K562 (cell line): ENCODE data around the gene OR10G7. TPM values are rescaled to one million over a fixed set of nuclear protein-coding genes. Genes with fewer than 3 reads are reported as not detected.

Experiments used
- ATAC-seq: fragments of 200-7000 bp; cut with Tn5 transposase; 3 replicates; pipeline ENCODE4 v1.9.1; 2020; ENCODE audit warnings: moderate library complexity
- BruUV-seq: library from RNA; stranded (reverse); fragments of 400-500 nt; replicated peaks from 2 replicates; lab custom pipeline; 2021; lab: Mats Ljungman, UMichigan
- CTCF ChIA-PET: fragments of 300-600 bp; formaldehyde crosslinking; extraction: SDS; loops from one replicate; lab custom pipeline; 2021; ENCODE audit warnings: low intra/inter-chr PET ratio; lab: Yijun Ruan, JAX
- POLR2A ChIA-PET: fragments of 300-600, 350-650 bp; sonication (Branson Sonifier 250); formaldehyde crosslinking; extraction: SDS; loops from one replicate; lab custom pipeline; 2021; ENCODE audit warnings: antibody characterized with exemption, inconsistent platforms; lab: Yijun Ruan, JAX
- DNase-seq, 4 experiments: peaks; one replicate each; pipeline versions ENCODE4 v3.0.0 to v3.0.0-alpha.2; 2011 to 2018; ENCODE audit warnings: low spot score in 3 of 4, mixed read lengths in 3 of 4; ENCODE audit errors: extremely low read depth in 1 of 4
- FAIRE-seq: peaks from 2 replicates; lab custom pipeline; 2011; peaks lifted over from hg19 to GRCh38; lab: Jason Lieb, UNC
- H2AFZ ChIP-seq: 2 replicates; pipeline ENCODE4 v1.6.0; 2011; ENCODE audit warnings: low read depth, low read length, control low read depth, inconsistent platforms
- H3K27ac ChIP-seq: fragments of 200-600 bp; 3 replicates; pipeline ENCODE4 v1.8.0; 2011; ENCODE audit warnings: low read depth, mild to moderate bottlenecking, control low read depth, inconsistent platforms, low read length, moderate library complexity, mixed read lengths; ENCODE audit errors: extremely low read depth
- H3K27me3 ChIP-seq, 2 experiments: fragments of 300-600 bp in 1 of 2; 2 replicates in 1 of 2; 3 replicates in 1 of 2; pipeline versions ENCODE4 v1.6.0 to v1.8.0; 2011; ENCODE audit warnings: inconsistent platforms in 2 of 2, low read length in 2 of 2, mild to moderate bottlenecking in 1 of 2, mixed read lengths in 1 of 2, moderate library complexity in 1 of 2; ENCODE audit not compliant: control insufficient read depth in 2 of 2, insufficient read depth in 2 of 2
- H3K36me3 ChIP-seq: fragments of 300-600 bp; 3 replicates; pipeline ENCODE4 v1.8.0; 2011; ENCODE audit warnings: mild to moderate bottlenecking, low read length, inconsistent platforms; ENCODE audit not compliant: control insufficient read depth, insufficient read depth
- H3K4me1 ChIP-seq, 2 experiments: fragments of 200-600 bp in 1 of 2; replicated peaks in 1 of 2; 2 replicates in 1 of 2; 3 replicates in 1 of 2; pipeline versions ENCODE4 v1.5.1 to v1.8.0; 2011; ENCODE audit warnings: inconsistent platforms in 2 of 2, low read length in 2 of 2, mild to moderate bottlenecking in 1 of 2, mixed read lengths in 1 of 2, moderate library complexity in 1 of 2; ENCODE audit not compliant: control insufficient read depth in 2 of 2, insufficient read depth in 2 of 2
- H3K4me2 ChIP-seq: 2 replicates; pipeline ENCODE4 v1.6.1; 2011; ENCODE audit warnings: low read length, control low read depth, inconsistent platforms, mixed read lengths; ENCODE audit not compliant: insufficient read depth
- H3K4me3 ChIP-seq: fragments of 200-600 bp; sonication (generic), shearing (Covaris generic); 2 replicates; pipeline ENCODE4 v1.5.1; 2016; ENCODE audit warnings: control low read depth, inconsistent platforms
- H3K79me2 ChIP-seq: fragments of 200-600 bp; 3 replicates; pipeline ENCODE4 v1.8.0; 2011; ENCODE audit warnings: low read length, inconsistent platforms; ENCODE audit not compliant: control insufficient read depth, insufficient read depth
- H3K9ac ChIP-seq, 2 experiments: 2 replicates each; pipeline versions ENCODE4 v1.6.0 to v1.6.1; 2011; ENCODE audit warnings: low read depth in 2 of 2, low read length in 2 of 2, control low read depth in 1 of 2, inconsistent platforms in 1 of 2, mild to moderate bottlenecking in 1 of 2, mixed read lengths in 1 of 2; ENCODE audit not compliant: insufficient read depth in 1 of 2
- H3K9me1 ChIP-seq: one replicate; pipeline ENCODE4 v1.6.0; 2011; ENCODE audit warnings: inconsistent platforms, mild to moderate bottlenecking, low read length, moderate library complexity; ENCODE audit not compliant: control insufficient read depth, insufficient read depth
- H3K9me3 ChIP-seq: replicated peaks from 2 replicates; pipeline ENCODE4 v1.5.1; 2011; ENCODE audit warnings: low read depth, low read length, inconsistent platforms; ENCODE audit not compliant: control insufficient read depth, insufficient read depth
- H4K20me1 ChIP-seq: replicated peaks from 2 replicates; pipeline ENCODE4 v1.6.1; 2011; ENCODE audit warnings: low read length, inconsistent platforms, mixed read lengths; ENCODE audit not compliant: control insufficient read depth, insufficient read depth
- CC2D1A ChIP-seq: fragments of 450-650 bp; IDR thresholded peaks from 2 replicates; pipeline ENCODE4 v1.6.1; 2017; ENCODE audit warnings: mild to moderate bottlenecking
- GTF2F1 ChIP-seq: IDR thresholded peaks from 2 replicates; pipeline ENCODE4 v1.6.1; 2011; ENCODE audit warnings: low read depth, low read length, improper control_type of control experiment
- SNIP1 ChIP-seq: fragments of 450-650 bp; IDR thresholded peaks from 2 replicates; pipeline ENCODE4 v1.7.1; 2017; ENCODE audit warnings: low read depth, mild to moderate bottlenecking
- WGBS: fragments of 100-300 bp; shearing (Covaris generic); methylation state at CpG from one replicate; pipeline ENCODE4 v1.1.6; 2016; ENCODE audit warnings: low coverage, mixed read lengths; ENCODE audit not compliant: insufficient coverage; ENCODE audit errors: missing lambda C conversion rate; 5-methylcytosine and 5-hydroxymethylcytosine counted together
- in situ Hi-C: fragments of 300-500 bp; cut with MboI; formaldehyde crosslinking; loops from 4 replicates; pipeline ENCODE4 v1.15.0; 2018; ENCODE audit warnings: inconsistent platforms, mixed read lengths
- intact Hi-C: fragments of 100-400 bp; cut with micrococcal nuclease; formaldehyde crosslinking; loops from 2 replicates; pipeline ENCODE4 v1.14.2; 2022
- polyA plus RNA-seq, 8 experiments: library from polyadenylated mRNA; depleted of rRNA in 4 of 8; stranded (reverse) in 5 of 8; unstranded in 3 of 8; fragments of >200 nt; fragmentation: Nextera tagmentation in 2 of 8; fragmentation: Illumina TruSeq in 1 of 8; extraction: Ambion mirVana in 2 of 8; extraction: Trizol in 1 of 8; gene quantifications; 2 replicates each; pipeline versions ENCODE4 v1.2.1 to v1.2.3, GENCODE V29; 2011 to 2014; ENCODE audit warnings: inconsistent platforms in 1 of 8, missing spikeins in 1 of 8
- total RNA-seq, 7 experiments: library from RNA; depleted of rRNA in 6 of 7; stranded (reverse); fragments of >200 nt in 6 of 7; fragmentation: Illumina TruSeq in 2 of 7; extraction: Trizol in 2 of 7; gene quantifications; 2 replicates each; pipeline versions ENCODE4 v1.2.1 to v1.2.3, GENCODE V29; 2011 to 2021; ENCODE audit warnings: low replicate concordance in 1 of 7
- TF ChIP-seq, protein P1 (sequence below): fragments of 250-450 bp; sonication (Bioruptor Pico); IDR thresholded peaks from 2 replicates; pipeline ENCODE4 v1.8.0; 2022; ENCODE audit warnings: moderate library complexity, mild to moderate bottlenecking, inconsistent platforms
- TF ChIP-seq, protein P2 (sequence below), 3 experiments: IDR thresholded peaks in 2 of 3; conservative IDR thresholded peaks in 1 of 3; 2 replicates each; pipeline ENCODE4 v1.5.1; 2011 to 2012; ENCODE audit warnings: low read length in 3 of 3, mild to moderate bottlenecking in 3 of 3, control low read depth in 2 of 3, improper control_type of control experiment in 1 of 3, inconsistent platforms in 1 of 3, low read depth in 1 of 3, mixed read lengths in 1 of 3, moderate library complexity in 1 of 3; ENCODE audit not compliant: insufficient read depth in 2 of 3

OR10G7 gene
- total and polyA plus RNA-seq, 9 of the 15 experiments (the other 6 are each of a cell fraction or from before 2014, with no cell fraction given): not detected

DNA sequence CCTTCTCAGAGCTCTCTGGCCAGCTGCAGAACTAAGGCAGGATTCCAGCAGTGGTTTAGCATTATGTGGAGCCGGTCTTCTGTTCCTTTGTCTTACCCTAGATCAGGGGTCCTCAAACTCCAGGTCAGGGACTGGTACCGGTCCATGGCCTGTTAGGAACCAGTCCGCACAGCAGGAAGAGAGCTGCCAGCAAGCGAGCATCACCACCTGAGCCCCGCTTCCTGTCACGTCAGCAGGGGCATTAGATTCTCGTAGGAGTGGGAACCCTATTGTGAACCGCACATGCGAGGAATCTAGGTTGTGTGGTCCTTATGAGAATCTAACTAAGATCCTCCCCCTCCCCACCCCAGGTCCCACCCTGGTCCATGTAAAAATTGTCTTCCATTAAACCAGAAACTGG is 1.6 kb downstream of the OR10G7 start:
- Histone ChIP-seq H3K36me3 (no peaks in the 10 kb centered on the region), H4K20me1 (no peaks in the 10 kb centered on the region), H3K4me2 (no peak overlapping the region), H3K27me3 (0 out of 5 replicates have a peak, but pooled peaks cover 0 to 2% of the 10 kb centered on the region in 2 experiments), H3K79me2 (no peaks in the 10 kb centered on the region), H3K9ac (no peak overlapping the region), H2AFZ (no peak overlapping the region), H3K4me3 (no peak overlapping the region), H3K9me1 (no peaks in the 10 kb centered on the region), H3K27ac (no peak overlapping the region), H3K9me3 (no peaks in the 10 kb centered on the region), H3K4me1 (no peaks in the 10 kb centered on the region)
- DNase-seq (no peak), FAIRE-seq (no peak), ATAC-seq (no peak)
- BruUV-seq: no TSS peak
- WGBS: 2% methylated on average over 9 of the region's 9 CpGs
- intact Hi-C loops: no loop called here
- POLR2A ChIA-PET: no interaction called here
- no peak for TF ChIP-seq CC2D1A
- TF ChIP-seq, protein P1, sequence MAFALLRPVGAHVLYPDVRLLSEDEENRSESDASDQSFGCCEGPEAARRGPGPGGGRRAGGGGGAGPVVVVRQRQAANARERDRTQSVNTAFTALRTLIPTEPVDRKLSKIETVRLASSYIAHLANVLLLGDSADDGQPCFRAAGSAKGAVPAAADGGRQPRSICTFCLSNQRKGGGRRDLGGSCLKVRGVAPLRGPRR: no peak
- TF ChIP-seq, protein P2, sequence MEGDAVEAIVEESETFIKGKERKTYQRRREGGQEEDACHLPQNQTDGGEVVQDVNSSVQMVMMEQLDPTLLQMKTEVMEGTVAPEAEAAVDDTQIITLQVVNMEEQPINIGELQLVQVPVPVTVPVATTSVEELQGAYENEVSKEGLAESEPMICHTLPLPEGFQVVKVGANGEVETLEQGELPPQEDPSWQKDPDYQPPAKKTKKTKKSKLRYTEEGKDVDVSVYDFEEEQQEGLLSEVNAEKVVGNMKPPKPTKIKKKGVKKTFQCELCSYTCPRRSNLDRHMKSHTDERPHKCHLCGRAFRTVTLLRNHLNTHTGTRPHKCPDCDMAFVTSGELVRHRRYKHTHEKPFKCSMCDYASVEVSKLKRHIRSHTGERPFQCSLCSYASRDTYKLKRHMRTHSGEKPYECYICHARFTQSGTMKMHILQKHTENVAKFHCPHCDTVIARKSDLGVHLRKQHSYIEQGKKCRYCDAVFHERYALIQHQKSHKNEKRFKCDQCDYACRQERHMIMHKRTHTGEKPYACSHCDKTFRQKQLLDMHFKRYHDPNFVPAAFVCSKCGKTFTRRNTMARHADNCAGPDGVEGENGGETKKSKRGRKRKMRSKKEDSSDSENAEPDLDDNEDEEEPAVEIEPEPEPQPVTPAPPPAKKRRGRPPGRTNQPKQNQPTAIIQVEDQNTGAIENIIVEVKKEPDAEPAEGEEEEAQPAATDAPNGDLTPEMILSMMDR (IDR thresholded peaks at IDR 0.05 in 2 of 3, conservative IDR thresholded peaks at IDR 0.05 in 1 of 3; ENCODE audit: insufficient read depth in 2 of 3, low read depth in 1 of 3, low read length in 3 of 3): no peak
- TF ChIP-seq GTF2F1: no peak
- no peak for TF ChIP-seq SNIP1
- in situ Hi-C loops: no loop called here
- CTCF ChIA-PET: no interaction called here
